MM.1S (cell line): Measurements from ENCODE around the gene PPFIA2.

Experiments
- DNase-seq: peaks from one replicate; pipeline ENCODE4 v3.0.0-alpha.2; 2015
- H2AFZ ChIP-seq: fragments of 300-600 bp; sonication (generic); 2 replicates; pipeline ENCODE4 v1.6.0; 2016; ENCODE audit warnings: antibody characterized with exemption, low read length
- H3F3A ChIP-seq: fragments of 300-600 bp; sonication (generic); 2 replicates; pipeline ENCODE4 v1.6.1; 2016; ENCODE audit warnings: mild to moderate bottlenecking, antibody characterized with exemption, low read length, moderate library complexity, mixed read lengths; ENCODE audit not compliant: insufficient read depth
- H3K27ac ChIP-seq: fragments of 300-600 bp; sonication (generic); 2 replicates; pipeline ENCODE4 v1.5.1; 2016; ENCODE audit warnings: mild to moderate bottlenecking, low read length
- H3K27me3 ChIP-seq: fragments of 300-600 bp; sonication (generic); replicated peaks from 2 replicates; pipeline ENCODE4 v1.6.0; 2016; ENCODE audit warnings: low read length; ENCODE audit not compliant: insufficient read depth
- H3K36me3 ChIP-seq: fragments of 300-600 bp; sonication (generic); replicated peaks from 2 replicates; pipeline ENCODE4 v1.6.1; 2016; ENCODE audit warnings: mild to moderate bottlenecking, low read length, mixed read lengths; ENCODE audit not compliant: insufficient read depth
- H3K4me1 ChIP-seq: fragments of 300-600 bp; sonication (generic); 2 replicates; pipeline ENCODE4 v1.6.1; 2016; ENCODE audit warnings: low read length, mixed read lengths
- H3K4me2 ChIP-seq: fragments of 300-600 bp; sonication (generic); 2 replicates; pipeline ENCODE4 v1.6.0; 2016; ENCODE audit warnings: low read depth, low read length
- H3K4me3 ChIP-seq: fragments of 300-600 bp; sonication (generic); 2 replicates; pipeline ENCODE4 v1.5.1; 2016; ENCODE audit warnings: low read length, mixed read lengths
- H3K79me2 ChIP-seq: fragments of 300-600 bp; sonication (generic); 2 replicates; pipeline ENCODE4 v1.6.1; 2016; ENCODE audit warnings: mixed run types, low read length, mixed read lengths
- H3K9ac ChIP-seq: fragments of 300-600 bp; sonication (generic); 2 replicates; pipeline ENCODE4 v1.6.1; 2016; ENCODE audit warnings: low read length, mixed read lengths
- H3K9me2 ChIP-seq: fragments of 300-600 bp; sonication (generic); replicated peaks from 2 replicates; pipeline ENCODE4 v1.6.1; 2016; ENCODE audit warnings: mild to moderate bottlenecking, low read length, mixed read lengths; ENCODE audit not compliant: insufficient read depth
- H3K9me3 ChIP-seq: fragments of 300-600 bp; sonication (generic); replicated peaks from 2 replicates; pipeline ENCODE4 v1.6.1; 2016; ENCODE audit warnings: mild to moderate bottlenecking, low read length, mixed read lengths; ENCODE audit not compliant: insufficient read depth
- H4K20me1 ChIP-seq: fragments of 300-600 bp; sonication (generic); 2 replicates; pipeline ENCODE4 v1.6.1; 2016; ENCODE audit warnings: mild to moderate bottlenecking, low read length, moderate library complexity, mixed read lengths; ENCODE audit not compliant: insufficient read depth
- EZH2 ChIP-seq: fragments of 300-600 bp; sonication (generic); optimal IDR thresholded peaks from 2 replicates; pipeline ENCODE3; 2017; ENCODE audit warnings: low read depth, mild to moderate bottlenecking, antibody characterized with exemption, low read length, mixed read lengths
- EZH2phosphoT487 ChIP-seq: fragments of 300-600 bp; sonication (generic); IDR thresholded peaks from 2 replicates; pipeline ENCODE4 v1.6.1; 2018; ENCODE audit warnings: antibody characterized with exemption, low read length
- TF ChIP-seq, protein P1 (sequence below): fragments of 300-600 bp; sonication (generic); IDR thresholded peaks from 2 replicates; pipeline ENCODE4 v1.5.1; 2016; ENCODE audit warnings: antibody characterized with exemption, low read length, mixed read lengths

The PPFIA2 gene

DNA sequence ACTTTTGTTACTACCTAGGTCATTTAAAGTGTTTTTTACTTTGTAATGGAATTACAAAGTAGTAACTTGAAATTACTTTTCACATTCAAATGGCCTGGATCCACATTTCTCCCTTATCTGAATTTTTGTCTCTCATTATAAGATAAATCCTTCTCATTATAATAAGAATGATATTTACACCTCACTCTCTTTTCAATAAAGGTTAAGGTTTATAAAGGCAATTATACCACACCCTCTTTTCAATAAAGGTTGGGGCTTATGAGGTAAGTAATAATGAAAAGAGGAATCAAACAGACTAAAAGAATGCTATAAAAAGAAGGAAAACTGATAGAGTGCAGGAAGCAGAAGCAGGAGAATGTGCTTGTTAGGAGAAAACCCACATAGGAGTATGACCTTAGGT is 470.5 kb downstream of the PPFIA2 start:
- no peak for TF ChIP-seq EZH2phosphoT487
- TF ChIP-seq, protein P1, sequence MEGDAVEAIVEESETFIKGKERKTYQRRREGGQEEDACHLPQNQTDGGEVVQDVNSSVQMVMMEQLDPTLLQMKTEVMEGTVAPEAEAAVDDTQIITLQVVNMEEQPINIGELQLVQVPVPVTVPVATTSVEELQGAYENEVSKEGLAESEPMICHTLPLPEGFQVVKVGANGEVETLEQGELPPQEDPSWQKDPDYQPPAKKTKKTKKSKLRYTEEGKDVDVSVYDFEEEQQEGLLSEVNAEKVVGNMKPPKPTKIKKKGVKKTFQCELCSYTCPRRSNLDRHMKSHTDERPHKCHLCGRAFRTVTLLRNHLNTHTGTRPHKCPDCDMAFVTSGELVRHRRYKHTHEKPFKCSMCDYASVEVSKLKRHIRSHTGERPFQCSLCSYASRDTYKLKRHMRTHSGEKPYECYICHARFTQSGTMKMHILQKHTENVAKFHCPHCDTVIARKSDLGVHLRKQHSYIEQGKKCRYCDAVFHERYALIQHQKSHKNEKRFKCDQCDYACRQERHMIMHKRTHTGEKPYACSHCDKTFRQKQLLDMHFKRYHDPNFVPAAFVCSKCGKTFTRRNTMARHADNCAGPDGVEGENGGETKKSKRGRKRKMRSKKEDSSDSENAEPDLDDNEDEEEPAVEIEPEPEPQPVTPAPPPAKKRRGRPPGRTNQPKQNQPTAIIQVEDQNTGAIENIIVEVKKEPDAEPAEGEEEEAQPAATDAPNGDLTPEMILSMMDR: no peak
- no peak for TF ChIP-seq EZH2
- H3K79me2 ChIP-seq: no peaks in the 10 kb centered on the region
- H3K4me2 ChIP-seq: no peak overlapping the region
- no peak overlapping the region for H3K4me3 ChIP-seq
- no peaks in the 10 kb centered on the region for H3K36me3 ChIP-seq
- H2AFZ ChIP-seq: no peak overlapping the region
- H4K20me1 ChIP-seq: no peaks in the 10 kb centered on the region
- no peaks in the 10 kb centered on the region for H3K27me3 ChIP-seq
- no peak overlapping the region for H3K27ac ChIP-seq
- H3K4me1 ChIP-seq: no peaks in the 10 kb centered on the region
- no peak overlapping the region for H3K9ac ChIP-seq
- H3K9me3 ChIP-seq: no peaks in the 10 kb centered on the region
- DNase-seq: no peak
- H3K9me2 ChIP-seq: no peaks in the 10 kb centered on the region
- H3F3A ChIP-seq: no peaks in the 10 kb centered on the region

DNA sequence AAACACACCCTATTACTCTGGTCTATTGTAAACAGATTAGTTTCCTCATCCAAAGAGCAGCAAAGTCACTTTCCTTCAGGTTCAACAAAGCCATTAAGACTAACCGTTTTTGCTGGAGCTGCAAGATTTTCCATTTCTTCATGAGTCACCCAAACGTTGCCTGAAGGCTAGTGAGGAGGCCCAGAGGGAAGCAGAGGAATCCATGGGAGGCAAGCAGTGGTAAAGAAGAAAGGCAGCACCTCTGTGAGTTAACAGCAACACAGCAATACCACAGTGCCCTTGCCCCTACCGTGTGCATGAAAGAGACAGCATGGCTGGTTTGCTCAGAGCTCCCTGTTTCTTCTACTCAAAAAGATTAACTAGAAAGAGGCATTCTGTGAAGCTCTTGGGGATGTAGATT is 475.0 kb downstream of the PPFIA2 start:
- Histone ChIP-seq H4K20me1 (no peaks in the 10 kb centered on the region), H3K27ac (no peak overlapping the region), H3K27me3 (no peaks in the 10 kb centered on the region), H3K9me2 (no peaks in the 10 kb centered on the region), H3F3A (no peaks in the 10 kb centered on the region), H3K4me2 (no peak overlapping the region), H2AFZ (no peak overlapping the region), H3K4me3 (no peak overlapping the region), H3K4me1 (no peaks in the 10 kb centered on the region), H3K36me3 (no peaks in the 10 kb centered on the region), H3K9me3 (no peaks in the 10 kb centered on the region), H3K79me2 (no peaks in the 10 kb centered on the region), H3K9ac (no peak overlapping the region)
- TF ChIP-seq, protein P1: no peak
- TF ChIP-seq EZH2 (no peak), EZH2phosphoT487 (no peak)
- DNase-seq: no peak

DNA sequence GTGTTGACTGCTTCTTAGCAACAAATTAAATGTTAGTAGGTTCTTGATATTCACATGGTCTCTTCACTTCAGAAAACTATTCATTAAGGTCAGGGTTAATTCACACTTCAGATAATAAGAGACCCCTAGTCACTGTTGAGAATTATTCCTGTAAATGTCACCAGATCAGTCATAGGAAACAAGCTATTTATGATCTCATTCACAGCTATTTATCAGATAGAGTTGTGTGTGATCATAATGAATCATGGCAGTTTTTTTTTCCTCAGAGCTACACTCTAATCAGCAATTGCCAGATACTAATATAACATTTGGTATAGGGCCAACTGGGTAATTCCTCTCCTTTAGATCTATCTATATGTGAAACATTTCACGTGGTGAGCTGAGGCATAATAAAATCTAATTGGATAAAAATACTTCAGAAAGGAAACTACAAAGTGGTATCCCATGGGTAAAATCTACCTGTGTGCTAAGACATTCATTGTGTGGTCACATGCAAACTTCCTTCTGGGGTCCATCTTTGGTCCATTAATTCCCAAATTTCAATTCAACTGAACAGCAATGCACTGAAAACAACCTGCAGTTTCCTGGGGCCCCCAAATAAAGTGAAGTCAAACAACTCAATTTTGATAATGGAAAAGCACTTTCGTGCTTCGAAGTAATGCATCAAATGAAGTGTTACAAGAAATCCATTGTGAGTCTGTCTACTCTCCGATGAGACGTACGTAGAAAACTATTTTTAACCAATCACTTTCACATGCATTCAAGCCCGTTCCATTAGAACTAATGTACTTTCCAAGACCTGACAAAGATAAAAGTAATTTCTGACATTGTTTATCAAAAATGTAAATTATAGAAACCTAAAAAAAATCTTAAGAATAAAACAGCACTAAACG is 484.3 kb downstream of the PPFIA2 start:
- no peak for DNase-seq
- Histone ChIP-seq H3K36me3 (no peaks in the 10 kb centered on the region), H3K9me2 (no peaks in the 10 kb centered on the region), H3K4me3 (no peak overlapping the region), H4K20me1 (no peaks in the 10 kb centered on the region), H3K79me2 (no peaks in the 10 kb centered on the region), H3K4me2 (no peak overlapping the region), H3K27ac (no peak overlapping the region), H2AFZ (no peak overlapping the region), H3K4me1 (no peaks in the 10 kb centered on the region), H3F3A (no peaks in the 10 kb centered on the region), H3K27me3 (no peaks in the 10 kb centered on the region), H3K9ac (no peak overlapping the region), H3K9me3 (no peaks in the 10 kb centered on the region)
- TF ChIP-seq EZH2phosphoT487: no peak
- TF ChIP-seq EZH2: no peak
- TF ChIP-seq, protein P1: no peak
